ENCODE results near the gene CRADD.

Gene CRADD

DNA sequence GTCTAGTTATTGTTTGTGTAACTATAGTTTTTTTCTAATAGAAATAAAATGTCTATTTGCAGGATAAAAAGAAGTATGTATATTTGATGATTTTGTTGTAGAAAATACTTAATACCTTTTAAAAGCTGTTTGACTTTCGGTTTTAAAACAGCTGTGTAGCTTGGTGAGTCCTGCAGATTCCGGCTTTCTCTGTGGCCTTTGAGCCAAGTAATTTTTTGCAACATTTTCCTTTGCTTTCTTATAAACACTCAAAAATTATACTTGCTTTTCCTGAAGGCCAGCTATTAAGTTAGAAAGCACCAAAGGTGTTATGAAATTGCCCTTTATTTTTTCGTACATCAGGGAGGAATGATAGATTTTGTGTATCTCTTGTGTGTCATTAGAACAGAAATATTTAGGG, 63.6 kb downstream of the CRADD start:
- POLR2A ChIA-PET (ENCODE audit: low non-redundant PET), result no interaction called here
- no peak for DNase-seq (ENCODE audit: low spot score)
- TF ChIP-seq, protein P1, sequence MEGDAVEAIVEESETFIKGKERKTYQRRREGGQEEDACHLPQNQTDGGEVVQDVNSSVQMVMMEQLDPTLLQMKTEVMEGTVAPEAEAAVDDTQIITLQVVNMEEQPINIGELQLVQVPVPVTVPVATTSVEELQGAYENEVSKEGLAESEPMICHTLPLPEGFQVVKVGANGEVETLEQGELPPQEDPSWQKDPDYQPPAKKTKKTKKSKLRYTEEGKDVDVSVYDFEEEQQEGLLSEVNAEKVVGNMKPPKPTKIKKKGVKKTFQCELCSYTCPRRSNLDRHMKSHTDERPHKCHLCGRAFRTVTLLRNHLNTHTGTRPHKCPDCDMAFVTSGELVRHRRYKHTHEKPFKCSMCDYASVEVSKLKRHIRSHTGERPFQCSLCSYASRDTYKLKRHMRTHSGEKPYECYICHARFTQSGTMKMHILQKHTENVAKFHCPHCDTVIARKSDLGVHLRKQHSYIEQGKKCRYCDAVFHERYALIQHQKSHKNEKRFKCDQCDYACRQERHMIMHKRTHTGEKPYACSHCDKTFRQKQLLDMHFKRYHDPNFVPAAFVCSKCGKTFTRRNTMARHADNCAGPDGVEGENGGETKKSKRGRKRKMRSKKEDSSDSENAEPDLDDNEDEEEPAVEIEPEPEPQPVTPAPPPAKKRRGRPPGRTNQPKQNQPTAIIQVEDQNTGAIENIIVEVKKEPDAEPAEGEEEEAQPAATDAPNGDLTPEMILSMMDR (conservative IDR thresholded peaks at IDR 0.05; ENCODE audit: low read depth), result no peak
- no peak overlapping the region for H3K27ac ChIP-seq
- CTCF ChIA-PET, result interaction anchor here (0.8 kb wide), 1 partner anchor 171 kb away, joined by 3 read pairs; no protein-coding TSS in a partner anchor

DNA sequence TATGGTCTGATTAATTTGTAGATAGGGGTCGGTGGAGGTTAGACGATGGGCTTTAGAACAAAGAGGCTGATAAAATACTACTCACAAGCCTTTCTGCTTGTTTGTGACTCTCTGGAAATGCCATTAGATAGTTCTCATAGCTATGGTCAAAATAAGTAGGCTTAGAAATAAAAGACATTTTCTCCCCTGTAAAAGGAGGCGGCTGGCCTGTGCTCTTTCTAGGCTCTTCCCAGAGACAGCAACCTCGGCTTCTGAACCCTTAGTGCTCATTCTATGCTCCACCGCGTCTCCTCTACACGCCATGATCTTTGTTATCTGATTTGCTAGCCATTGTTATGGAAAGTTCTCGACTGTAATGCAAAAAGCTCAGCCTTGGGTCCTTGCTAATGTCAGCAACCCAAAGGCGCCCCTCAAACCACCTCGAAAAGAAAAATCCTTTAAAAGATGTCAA, 64.5 kb downstream of the CRADD start:
- POLR2A ChIA-PET (ENCODE audit: low non-redundant PET), result interaction anchor here (0.6 kb wide), 1 partner anchor 14 kb away, joined by 3 read pairs; no protein-coding TSS in a partner anchor
- CTCF ChIA-PET, result interaction anchor here (0.6 to 1.9 kb wide), 11 partner anchors 18 to 1226 kb away, joined by 3 to 19 read pairs (median 4); partner anchors contain the start of gene SOCS2
- peak overlapping the region; percentile 81 for H3K27ac ChIP-seq
- DNase-seq (ENCODE audit: low spot score), result no peak
- TF ChIP-seq, protein P1 (conservative IDR thresholded peaks at IDR 0.05; ENCODE audit: low read depth), result no peak

DNA sequence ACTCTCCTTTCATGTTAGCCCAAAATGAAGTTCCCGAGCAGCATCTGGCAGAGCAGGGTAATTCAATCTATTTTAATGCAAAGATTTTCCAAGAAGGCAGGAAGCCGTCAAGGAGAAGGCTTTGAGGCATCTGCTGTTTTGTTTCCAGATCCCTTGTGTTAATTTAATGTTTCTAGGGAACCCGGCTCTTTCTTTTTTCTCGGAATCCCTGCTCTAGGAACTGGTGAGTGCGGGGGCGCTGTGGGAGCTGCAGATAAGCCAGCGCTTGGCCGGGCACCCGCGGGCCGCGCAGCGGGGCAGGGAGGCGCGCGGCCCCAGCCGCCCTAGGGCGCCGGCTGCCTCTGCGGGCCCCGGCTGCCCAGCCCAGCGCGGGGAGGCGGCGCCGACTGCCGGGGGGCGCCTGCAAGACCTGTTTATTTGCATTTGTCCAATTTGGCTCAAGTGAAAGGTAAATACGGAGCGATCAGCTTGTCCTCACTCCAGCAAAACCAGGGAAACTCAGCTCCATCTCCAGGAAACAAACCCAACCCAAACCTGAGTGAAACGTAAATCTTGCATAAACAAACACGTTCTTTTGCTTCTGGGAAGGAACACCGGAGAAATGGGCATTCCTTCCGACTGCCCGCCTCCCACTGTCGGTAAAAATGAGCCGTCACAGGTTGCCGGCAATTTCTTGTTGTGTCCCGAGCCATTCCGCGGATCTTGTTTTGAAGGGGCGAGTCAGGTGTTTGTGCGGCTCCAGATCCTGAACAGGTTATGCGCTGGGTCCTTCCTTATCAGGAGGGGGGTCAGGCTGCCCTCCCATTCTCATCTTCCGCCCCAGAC, 65.1 kb downstream of the CRADD start:
- TF ChIP-seq, protein P1 (conservative IDR thresholded peaks at IDR 0.05; ENCODE audit: low read depth), result peak; percentile 68
- peak; percentile 67 for DNase-seq (ENCODE audit: low spot score)
- POLR2A ChIA-PET (ENCODE audit: low non-redundant PET), result interaction anchor here (0.6 kb wide), 1 partner anchor 14 kb away, joined by 3 read pairs; no protein-coding TSS in a partner anchor
- CTCF ChIA-PET, result interaction anchor here (0.6 to 1.9 kb wide), 14 partner anchors 17 to 1225 kb away, joined by 3 to 19 read pairs (median 3); partner anchors contain the start of gene SOCS2
- peak overlapping the region; percentile 81 for H3K27ac ChIP-seq

DNA sequence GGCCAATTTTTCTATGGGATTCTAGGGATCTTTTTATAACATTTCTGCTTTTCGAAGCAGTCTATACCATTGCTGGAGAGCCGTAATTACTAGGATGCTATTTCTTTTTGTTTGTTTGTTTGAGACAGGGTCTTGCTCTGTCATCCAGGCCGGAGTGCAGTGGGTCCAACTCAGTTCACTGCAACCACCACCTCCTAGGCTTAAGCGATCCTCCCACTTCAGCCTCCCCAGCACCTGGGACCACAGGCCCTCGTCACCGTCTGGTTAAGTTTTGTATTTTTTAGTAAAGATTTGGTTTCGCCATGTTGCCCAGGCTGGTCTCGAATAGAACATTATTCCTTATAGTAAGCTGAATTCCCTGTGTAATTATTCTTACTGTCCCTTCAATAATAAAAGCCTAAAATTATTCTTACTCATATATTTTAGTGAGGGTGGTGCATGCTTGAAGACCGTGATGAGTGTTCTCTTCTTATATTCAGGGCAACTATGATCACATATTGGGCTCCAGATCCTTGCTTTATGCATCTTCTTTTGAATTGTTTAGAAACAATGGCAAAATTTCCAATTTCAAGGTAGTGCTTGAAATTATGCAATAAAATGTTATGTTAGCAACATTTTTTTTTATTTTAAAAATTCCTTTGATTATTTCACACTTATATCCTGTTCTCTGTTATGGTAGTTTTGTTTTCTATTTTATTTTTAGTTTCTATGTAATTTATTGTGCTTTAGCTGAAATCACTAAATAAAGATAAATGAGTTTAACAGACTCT, 66.2 kb downstream of the CRADD start:
- TF ChIP-seq, protein P1 (conservative IDR thresholded peaks at IDR 0.05; ENCODE audit: low read depth), result no peak
- POLR2A ChIA-PET (ENCODE audit: low non-redundant PET), result no interaction called here

DNA sequence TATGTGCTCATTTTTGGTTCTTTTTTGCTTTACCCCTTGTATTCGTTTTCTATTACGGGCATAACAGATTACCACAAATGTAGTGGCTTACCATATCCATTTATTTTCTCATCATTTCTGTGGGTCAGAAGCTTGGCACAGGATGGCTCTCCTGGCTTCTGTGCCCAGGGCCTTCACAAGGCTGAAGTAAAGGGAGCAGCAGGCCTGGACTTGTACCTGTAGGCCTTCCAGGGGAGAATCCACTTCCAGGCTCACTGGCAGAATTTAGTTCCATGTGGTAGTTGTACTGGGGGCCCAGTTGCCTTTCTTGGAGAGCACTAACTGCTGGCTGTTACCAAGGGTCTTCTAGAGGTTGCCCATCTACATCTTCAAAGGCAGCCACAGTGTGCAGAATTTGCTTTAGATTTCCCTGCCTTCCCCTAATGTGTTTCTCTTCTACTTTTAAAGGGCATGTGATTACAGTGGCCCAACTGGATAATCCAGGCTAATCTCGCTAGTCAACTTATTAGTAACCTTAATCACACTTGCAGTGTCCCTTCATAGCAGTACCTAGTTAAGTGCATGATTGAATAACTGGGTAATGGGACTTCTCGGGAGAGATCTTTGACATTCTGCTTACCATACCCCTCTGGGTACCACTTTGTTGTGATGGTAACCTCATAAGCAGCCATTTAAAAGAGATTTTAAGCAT, 67.0 kb downstream of the CRADD start:
- peak; percentile 15 for DNase-seq (ENCODE audit: low spot score)
- ChIA-PET CTCF (interaction anchor here (0.7 kb wide), 1 partner anchor 347 kb away, joined by 3 read pairs; no protein-coding TSS in a partner anchor), POLR2A (ENCODE audit: low non-redundant PET) (no interaction called here)
- H3K27ac ChIP-seq, result peak overlapping the region; percentile 42
- TF ChIP-seq, protein P1 (conservative IDR thresholded peaks at IDR 0.05; ENCODE audit: low read depth), result no peak

More for the DNA sequence above, 66.2 kb downstream of the CRADD start:
- CTCF ChIA-PET, result interaction anchor here (0.7 kb wide), 1 partner anchor 347 kb away, joined by 3 read pairs; no protein-coding TSS in a partner anchor
- no peak for DNase-seq (ENCODE audit: low spot score)
- H3K27ac ChIP-seq, result no peak overlapping the region
